Measurements from ENCODE around the gene CCDC88B.

GRCh38 chr11:64396079-64396591, 56.1 kb downstream of the CCDC88B start:
- no peak for TF ChIP-seq CTCF (IDR thresholded peaks at IDR 0.05; ENCODE audit: insufficient read depth, low read length, poor library complexity, severe bottlenecking)
- no peak for TF ChIP-seq EZH2phosphoT487 (conservative IDR thresholded peaks at IDR 0.05; ENCODE audit: low read length)

Measured in SU-DHL-6 (cell line).